Panc1 (cell line): Measurements from ENCODE around the gene YBX3. TPM values are rescaled to one million over a fixed set of nuclear protein-coding genes. Genes with fewer than 3 reads are reported as not detected.

Experiments used
- ATAC-seq: fragments of 200-7000 bp; cut with Tn5 transposase; 2 replicates; pipeline ENCODE4 v1.9.1; 2020; ENCODE audit warnings: mild to moderate bottlenecking, moderate library complexity
- Bru-seq: library from RNA; stranded (reverse); fragments of 400-500 nt; gene quantifications from one replicate; lab custom pipeline; 2021; lab: Mats Ljungman, UMichigan
- BruChase-seq, 2 experiments: library from RNA; stranded (reverse); fragments of 400-500 nt; gene quantifications; one replicate each; lab custom pipeline; 2021; lab: Mats Ljungman, UMichigan
- BruUV-seq: library from RNA; stranded (reverse); fragments of 400-500 nt; replicated peaks from 2 replicates; lab custom pipeline; 2021; lab: Mats Ljungman, UMichigan
- CTCF ChIA-PET: fragments of 300-600 bp; sonication (Branson Sonifier 250); formaldehyde crosslinking; loops from one replicate; lab custom pipeline; 2022; ENCODE audit warnings: antibody characterized with exemption; lab: Charles Lee
- POLR2A ChIA-PET: fragments of 300-600 bp; sonication (Branson Sonifier 250); formaldehyde crosslinking; loops from one replicate; lab custom pipeline; 2022; ENCODE audit warnings: antibody characterized with exemption; lab: Charles Lee
- DNase-seq: peaks from one replicate; pipeline ENCODE4 v3.0.0-alpha.2; 2010; ENCODE audit warnings: low read depth, low spot score
- H3K27ac ChIP-seq: 2 replicates; pipeline ENCODE4 v1.5.1; 2011; ENCODE audit warnings: mild to moderate bottlenecking, low read length, inconsistent platforms
- H3K27me3 ChIP-seq: fragments of 200-500 bp; sonication (Bioruptor generic); 2 replicates; pipeline ENCODE4 v1.6.0; 2014; ENCODE audit warnings: low read length, inconsistent platforms; ENCODE audit not compliant: control insufficient read depth, insufficient read depth
- H3K36me3 ChIP-seq: fragments of 200-500 bp; sonication (Bioruptor generic); 2 replicates; pipeline ENCODE4 v1.5.1; 2014; ENCODE audit warnings: inconsistent platforms, mild to moderate bottlenecking, low read length, moderate library complexity; ENCODE audit not compliant: control insufficient read depth, insufficient read depth
- H3K4me1 ChIP-seq: 2 replicates; pipeline ENCODE4 v1.5.1; 2011; ENCODE audit warnings: inconsistent platforms, mild to moderate bottlenecking, low read length, moderate library complexity; ENCODE audit not compliant: control insufficient read depth, insufficient read depth
- H3K4me3 ChIP-seq, 2 experiments: 2 replicates each; pipeline ENCODE4 v1.5.1; 2011 to 2012; ENCODE audit warnings: low read depth in 2 of 2, low read length in 2 of 2, mild to moderate bottlenecking in 2 of 2, inconsistent platforms in 1 of 2, moderate library complexity in 1 of 2
- H3K9me3 ChIP-seq: fragments of 200-500 bp; sonication (Bioruptor generic); 2 replicates; pipeline ENCODE4 v1.5.1; 2014; ENCODE audit warnings: low read depth, mild to moderate bottlenecking, inconsistent platforms, low read length, moderate library complexity; ENCODE audit not compliant: control insufficient read depth, insufficient read depth
- POLR2AphosphoS5 ChIP-seq: IDR thresholded peaks from 2 replicates; pipeline ENCODE4 v1.6.1; 2012; ENCODE audit warnings: mild to moderate bottlenecking, low read depth, low read length, moderate library complexity
- SIN3A ChIP-seq: IDR thresholded peaks from 2 replicates; pipeline ENCODE4 v1.6.1; 2012; ENCODE audit warnings: low read depth, mild to moderate bottlenecking, low read length, moderate library complexity, borderline replicate concordance; ENCODE audit not compliant: insufficient read depth
- TCF7L2 ChIP-seq: IDR thresholded peaks from 2 replicates; pipeline ENCODE4 v1.6.1; 2011; ENCODE audit warnings: mild to moderate bottlenecking, low read depth, low read length, inconsistent platforms
- in situ Hi-C: cut with HindIII; loops from 2 replicates; pipeline ENCODE4 v1.10.0; 2016; ENCODE audit warnings: low sequenced_read_pairs, low pct_unique_long_range_greater_than_20kb
- intact Hi-C: fragments of 100-400 bp; cut with micrococcal nuclease; formaldehyde crosslinking; loops from one replicate; pipeline ENCODE4 v1.10.0; 2022; ENCODE audit not compliant: unreplicated experiment
- long read RNA-seq: library from polyadenylated mRNA; unstranded; transcript quantifications from one replicate; pipeline ENCODE4 v2.0.0, GENCODE V29; 2021; ENCODE audit not compliant: unreplicated experiment
- polyA plus RNA-seq: library from polyadenylated mRNA; unstranded; fragments of >200 nt; gene quantifications from one replicate; pipeline ENCODE4 v1.2.1, GENCODE V29; 2012; ENCODE audit warnings: missing spikeins; ENCODE audit not compliant: insufficient read length
- total RNA-seq: library from RNA; stranded (reverse); gene quantifications from one replicate; pipeline ENCODE4 v1.2.1, GENCODE V29; 2021; ENCODE audit not compliant: unreplicated experiment
- TF ChIP-seq, protein P1 (sequence below): fragments of 450-650 bp; IDR thresholded peaks from 2 replicates; pipeline ENCODE4 v1.5.1; 2017; ENCODE audit warnings: mild to moderate bottlenecking
- TF ChIP-seq, protein P2 (sequence below), 2 experiments: IDR thresholded peaks; 2 replicates each; pipeline ENCODE4 v1.6.1; 2011 to 2012; ENCODE audit warnings: low read depth in 2 of 2, control low read depth in 1 of 2, low read length in 1 of 2, mild to moderate bottlenecking in 1 of 2, moderate library complexity in 1 of 2; ENCODE audit not compliant: insufficient read depth in 1 of 2

The YBX3 gene
- total RNA-seq (155 TPM), Bru-seq, nascent RNA (percentile 94 among the genes with signal in this experiment), BruChase-seq, experiment 1, labeled RNA remaining after a 2-hour chase (percentile 74 among the genes with signal in this experiment), BruChase-seq, experiment 2, labeled RNA remaining after a 6-hour chase (percentile 82 among the genes with signal in this experiment)
- polyA plus RNA-seq, result 120 TPM
- long read RNA-seq, transcript YBX3-202 (9 exons, 1,708 nt), result minor isoform, 105 of 416 reads
- long read RNA-seq, transcript YBX3-201 (10 exons, 1,796 nt), result major isoform, 257 of 416 reads
- long read RNA-seq, partial matches to known transcripts, result 10 of 416 reads
- long read RNA-seq, other reads (novel, unspliced or antisense), result 42 of 416 reads

DNA sequence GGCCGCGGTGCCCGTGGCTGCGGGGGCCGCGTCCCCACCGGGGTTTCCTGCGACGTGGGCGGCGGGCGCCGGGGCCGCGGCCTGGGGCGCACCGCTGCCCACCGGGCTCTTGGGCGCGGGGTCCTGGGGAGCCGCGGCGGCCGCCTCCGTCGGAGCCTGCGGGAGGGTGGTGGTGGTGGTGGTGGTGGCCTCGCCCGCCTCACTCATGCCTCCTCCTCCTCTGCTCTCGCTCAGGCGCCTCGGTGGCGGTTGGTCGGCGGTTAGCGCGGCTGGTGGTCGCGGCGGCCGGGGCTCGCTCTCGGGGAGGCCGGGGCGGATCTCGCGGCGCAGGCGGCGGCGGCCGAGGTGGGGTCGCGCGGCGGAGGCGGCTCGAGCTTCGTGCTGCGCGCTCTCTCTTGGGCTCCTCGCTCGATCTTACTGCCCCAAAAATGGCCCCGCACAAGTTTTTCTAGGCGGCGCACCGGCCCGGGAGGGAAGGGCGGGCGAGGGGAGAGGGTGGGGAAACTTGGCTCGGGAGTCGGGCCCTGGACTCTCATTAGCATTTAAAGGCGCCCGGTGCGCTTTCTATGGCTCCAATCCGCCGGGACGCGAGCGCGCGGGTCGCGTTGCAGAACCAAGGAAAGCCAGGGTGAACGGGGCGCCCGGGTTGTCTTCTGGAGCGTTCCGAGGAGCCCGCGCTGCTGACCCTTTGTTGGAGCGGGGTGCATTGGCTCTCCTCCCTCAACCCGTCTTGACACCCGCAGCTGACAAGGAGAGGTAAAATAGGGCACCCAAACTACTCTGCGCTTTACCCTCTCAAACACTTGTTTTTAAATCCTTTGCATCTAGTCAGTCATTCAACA, at the start of gene YBX3:
YBX3 (minus strand) TSS at position 419 of the 842 bp plus-strand sequence; CDS start at position 207, 212 bp downstream.
- Histone ChIP-seq H3K36me3 (peaks cover 8% of the 10 kb centered on the region), H3K27me3 (no peaks in the 10 kb centered on the region; the same call in 1 of the 2 replicates), H3K27ac (peak within 1 kb of the TSS; percentile 91), H3K9me3 (no peaks in the 10 kb centered on the region), H3K4me3 (peak within 1 kb of the TSS; percentile 88 to 99), H3K4me1 (peaks cover 31% of the 10 kb centered on the region)
- CTCF ChIA-PET, result no interaction called here
- in situ Hi-C loops, result no loop called here
- TF ChIP-seq, protein P1, sequence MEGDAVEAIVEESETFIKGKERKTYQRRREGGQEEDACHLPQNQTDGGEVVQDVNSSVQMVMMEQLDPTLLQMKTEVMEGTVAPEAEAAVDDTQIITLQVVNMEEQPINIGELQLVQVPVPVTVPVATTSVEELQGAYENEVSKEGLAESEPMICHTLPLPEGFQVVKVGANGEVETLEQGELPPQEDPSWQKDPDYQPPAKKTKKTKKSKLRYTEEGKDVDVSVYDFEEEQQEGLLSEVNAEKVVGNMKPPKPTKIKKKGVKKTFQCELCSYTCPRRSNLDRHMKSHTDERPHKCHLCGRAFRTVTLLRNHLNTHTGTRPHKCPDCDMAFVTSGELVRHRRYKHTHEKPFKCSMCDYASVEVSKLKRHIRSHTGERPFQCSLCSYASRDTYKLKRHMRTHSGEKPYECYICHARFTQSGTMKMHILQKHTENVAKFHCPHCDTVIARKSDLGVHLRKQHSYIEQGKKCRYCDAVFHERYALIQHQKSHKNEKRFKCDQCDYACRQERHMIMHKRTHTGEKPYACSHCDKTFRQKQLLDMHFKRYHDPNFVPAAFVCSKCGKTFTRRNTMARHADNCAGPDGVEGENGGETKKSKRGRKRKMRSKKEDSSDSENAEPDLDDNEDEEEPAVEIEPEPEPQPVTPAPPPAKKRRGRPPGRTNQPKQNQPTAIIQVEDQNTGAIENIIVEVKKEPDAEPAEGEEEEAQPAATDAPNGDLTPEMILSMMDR, result no peak
- TF ChIP-seq POLR2AphosphoS5, result no peak; the same call in 1 of the 2 replicates
- no peak for TF ChIP-seq SIN3A
- TF ChIP-seq TCF7L2, result no peak
- TF ChIP-seq, protein P2, sequence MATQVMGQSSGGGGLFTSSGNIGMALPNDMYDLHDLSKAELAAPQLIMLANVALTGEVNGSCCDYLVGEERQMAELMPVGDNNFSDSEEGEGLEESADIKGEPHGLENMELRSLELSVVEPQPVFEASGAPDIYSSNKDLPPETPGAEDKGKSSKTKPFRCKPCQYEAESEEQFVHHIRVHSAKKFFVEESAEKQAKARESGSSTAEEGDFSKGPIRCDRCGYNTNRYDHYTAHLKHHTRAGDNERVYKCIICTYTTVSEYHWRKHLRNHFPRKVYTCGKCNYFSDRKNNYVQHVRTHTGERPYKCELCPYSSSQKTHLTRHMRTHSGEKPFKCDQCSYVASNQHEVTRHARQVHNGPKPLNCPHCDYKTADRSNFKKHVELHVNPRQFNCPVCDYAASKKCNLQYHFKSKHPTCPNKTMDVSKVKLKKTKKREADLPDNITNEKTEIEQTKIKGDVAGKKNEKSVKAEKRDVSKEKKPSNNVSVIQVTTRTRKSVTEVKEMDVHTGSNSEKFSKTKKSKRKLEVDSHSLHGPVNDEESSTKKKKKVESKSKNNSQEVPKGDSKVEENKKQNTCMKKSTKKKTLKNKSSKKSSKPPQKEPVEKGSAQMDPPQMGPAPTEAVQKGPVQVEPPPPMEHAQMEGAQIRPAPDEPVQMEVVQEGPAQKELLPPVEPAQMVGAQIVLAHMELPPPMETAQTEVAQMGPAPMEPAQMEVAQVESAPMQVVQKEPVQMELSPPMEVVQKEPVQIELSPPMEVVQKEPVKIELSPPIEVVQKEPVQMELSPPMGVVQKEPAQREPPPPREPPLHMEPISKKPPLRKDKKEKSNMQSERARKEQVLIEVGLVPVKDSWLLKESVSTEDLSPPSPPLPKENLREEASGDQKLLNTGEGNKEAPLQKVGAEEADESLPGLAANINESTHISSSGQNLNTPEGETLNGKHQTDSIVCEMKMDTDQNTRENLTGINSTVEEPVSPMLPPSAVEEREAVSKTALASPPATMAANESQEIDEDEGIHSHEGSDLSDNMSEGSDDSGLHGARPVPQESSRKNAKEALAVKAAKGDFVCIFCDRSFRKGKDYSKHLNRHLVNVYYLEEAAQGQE (IDR thresholded peaks at IDR 0.05; ENCODE audit: insufficient read depth in 1 of 2, low read depth in 2 of 2, low read length in 1 of 2), result no peak
- intact Hi-C loops, result no loop called here
- ATAC-seq, result peak; percentile 86
- no peak for DNase-seq
- no TSS peak for BruUV-seq
- POLR2A ChIA-PET, result interaction anchor here (0.9 kb wide), 1 partner anchor 9 kb away, joined by 4 read pairs; no protein-coding TSS in a partner anchor

DNA sequence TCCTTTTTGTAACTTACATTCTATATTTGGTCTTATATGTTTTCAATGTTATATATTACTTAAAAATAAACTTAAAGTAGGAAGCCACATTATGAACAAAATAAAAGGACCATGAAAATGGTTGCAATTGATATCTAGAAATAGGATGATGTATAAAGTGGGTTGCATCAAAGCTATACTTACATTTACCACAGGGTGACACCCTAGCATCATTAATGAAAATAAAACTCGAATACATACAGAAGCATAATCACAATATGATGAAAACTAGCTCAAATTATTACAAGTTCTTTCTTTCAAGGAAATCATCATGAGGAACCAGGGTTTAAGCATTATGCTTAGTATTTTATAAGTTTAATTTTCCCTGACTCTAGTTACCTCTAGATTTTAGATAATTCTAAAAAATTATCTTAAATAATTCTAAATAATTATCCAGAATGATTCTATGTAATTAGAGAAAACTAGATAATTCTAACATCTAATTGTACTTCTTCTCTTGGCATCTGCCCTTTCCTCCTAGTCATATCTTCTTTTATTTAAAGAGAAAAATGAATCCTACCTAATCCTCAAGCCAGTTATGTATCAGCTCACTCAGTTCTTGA, 48.1 kb upstream of the YBX3 start:
- Histone ChIP-seq H3K27ac (no peak overlapping the region), H3K27me3 (peaks cover 18% of the 10 kb centered on the region), H3K36me3 (no peaks in the 10 kb centered on the region), H3K9me3 (no peaks in the 10 kb centered on the region), H3K4me3 (no peak overlapping the region), H3K4me1 (no peaks in the 10 kb centered on the region)
- ChIA-PET CTCF (interaction anchor here (1.1 to 1.3 kb wide), 3 partner anchors 429 to 737 kb away, joined by 3 to 6 read pairs (median 6); no protein-coding TSS in a partner anchor), POLR2A (no interaction called here)
- TF ChIP-seq TCF7L2, result no peak
- TF ChIP-seq POLR2AphosphoS5, result no peak
- TF ChIP-seq, protein P1, result peak; percentile 37; the same call in 1 of the 2 replicates
- no peak for TF ChIP-seq SIN3A
- BruUV-seq, result no TSS peak
- no peak for ATAC-seq
- in situ Hi-C loops (no loop called here), intact Hi-C loops (loop anchor here (2.0 to 5.0 kb wide), 2 partner anchors 426 to 716 kb away; no protein-coding TSS in a partner anchor)
- DNase-seq, result peak; percentile 17
